ENCODE results near the gene SF3B3. TPM values are rescaled to one million over a fixed set of nuclear protein-coding genes. Genes with fewer than 3 reads are reported as not detected.

Gene SF3B3
- total RNA-seq, 1 donor from 2014 or later: 379 TPM

DNA sequence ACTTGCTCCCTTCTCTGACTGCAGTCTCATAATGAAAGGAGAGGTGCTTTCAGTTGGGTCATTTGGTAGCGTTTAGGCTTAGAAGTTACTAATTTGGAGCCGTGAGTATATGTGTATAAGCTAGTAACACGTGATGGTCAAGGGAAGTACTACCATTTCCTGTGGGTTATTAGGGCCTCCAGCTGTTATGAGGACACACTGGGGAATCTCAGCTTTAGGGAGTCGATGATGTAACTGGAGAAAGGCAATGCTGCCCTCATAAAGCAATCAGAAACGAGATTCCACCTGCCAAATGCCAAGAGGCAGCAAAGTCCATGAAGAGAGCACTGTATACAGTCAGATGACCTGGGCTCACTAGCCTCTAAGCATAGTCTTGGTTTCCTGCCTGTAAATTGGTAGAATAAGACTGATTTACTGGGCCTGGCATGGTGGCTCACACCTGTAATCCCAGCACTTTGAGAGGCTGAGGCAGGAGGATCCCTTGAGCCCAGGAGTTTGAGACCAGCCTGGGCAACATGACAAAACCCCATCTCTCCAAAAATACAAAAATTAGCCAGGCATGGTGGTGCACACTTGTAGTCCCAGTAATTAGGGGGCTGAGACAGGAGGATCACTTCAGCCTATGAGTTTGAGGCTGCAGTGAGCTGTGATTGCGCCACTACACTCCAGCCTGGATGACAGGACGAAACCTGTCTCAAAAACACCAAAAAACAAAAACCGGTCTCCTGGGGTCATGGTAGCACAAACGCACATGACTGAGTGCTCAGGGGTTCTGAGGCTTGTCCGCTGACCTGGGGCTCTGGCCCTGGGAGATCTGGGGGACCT lies 53.0 kb downstream of the SF3B3 start:
- TF ChIP-seq, protein P1, sequence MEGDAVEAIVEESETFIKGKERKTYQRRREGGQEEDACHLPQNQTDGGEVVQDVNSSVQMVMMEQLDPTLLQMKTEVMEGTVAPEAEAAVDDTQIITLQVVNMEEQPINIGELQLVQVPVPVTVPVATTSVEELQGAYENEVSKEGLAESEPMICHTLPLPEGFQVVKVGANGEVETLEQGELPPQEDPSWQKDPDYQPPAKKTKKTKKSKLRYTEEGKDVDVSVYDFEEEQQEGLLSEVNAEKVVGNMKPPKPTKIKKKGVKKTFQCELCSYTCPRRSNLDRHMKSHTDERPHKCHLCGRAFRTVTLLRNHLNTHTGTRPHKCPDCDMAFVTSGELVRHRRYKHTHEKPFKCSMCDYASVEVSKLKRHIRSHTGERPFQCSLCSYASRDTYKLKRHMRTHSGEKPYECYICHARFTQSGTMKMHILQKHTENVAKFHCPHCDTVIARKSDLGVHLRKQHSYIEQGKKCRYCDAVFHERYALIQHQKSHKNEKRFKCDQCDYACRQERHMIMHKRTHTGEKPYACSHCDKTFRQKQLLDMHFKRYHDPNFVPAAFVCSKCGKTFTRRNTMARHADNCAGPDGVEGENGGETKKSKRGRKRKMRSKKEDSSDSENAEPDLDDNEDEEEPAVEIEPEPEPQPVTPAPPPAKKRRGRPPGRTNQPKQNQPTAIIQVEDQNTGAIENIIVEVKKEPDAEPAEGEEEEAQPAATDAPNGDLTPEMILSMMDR (IDR thresholded peaks at IDR 0.05; ENCODE audit: unreplicated experiment): no peak
- no peak overlapping the region for H3K4me3 Mint-ChIP-seq (ENCODE audit: low read depth)
- peaks cover 8% of the 10 kb centered on the region for H3K36me3 Mint-ChIP-seq (ENCODE audit: insufficient read depth)

DNA sequence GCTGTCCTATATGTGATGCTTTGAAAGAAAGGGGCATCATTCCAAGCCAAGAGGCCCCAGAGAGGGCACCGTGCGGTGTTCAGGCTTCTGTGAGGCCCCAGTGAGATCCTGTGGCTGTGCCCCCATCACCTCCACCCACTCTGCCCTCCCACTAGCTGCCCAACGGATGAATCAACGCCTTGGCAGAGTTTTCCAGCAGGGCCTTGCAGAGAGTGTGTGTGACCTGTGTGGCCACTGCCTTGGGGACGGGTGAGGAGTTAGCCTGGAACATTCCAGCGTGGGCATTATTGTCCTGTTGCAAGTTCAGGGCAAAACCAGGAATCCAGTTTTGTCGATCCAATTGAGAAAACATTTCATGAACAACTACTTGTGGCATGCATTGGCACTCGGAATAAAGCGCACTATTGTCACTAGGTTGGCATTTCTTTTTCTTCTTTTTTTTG lies 53.7 kb downstream of the SF3B3 start:
- no peaks in the 10 kb centered on the region for H3K4me1 Mint-ChIP-seq (ENCODE audit: low read depth)
- TF ChIP-seq, protein P1 (IDR thresholded peaks at IDR 0.05; ENCODE audit: unreplicated experiment): no peak
- H3K27ac Mint-ChIP-seq: no peak overlapping the region
- no peak overlapping the region for H3K4me3 Mint-ChIP-seq (ENCODE audit: low read depth)
- H3K9me3 Mint-ChIP-seq (ENCODE audit: low read depth): no peaks in the 10 kb centered on the region
- H3K27me3 Mint-ChIP-seq: no peaks in the 10 kb centered on the region
- no peak for DNase-seq (ENCODE audit: low spot score, unreplicated experiment)
- peaks cover 4% of the 10 kb centered on the region for H3K36me3 Mint-ChIP-seq (ENCODE audit: insufficient read depth)

More for the DNA sequence above, 53.0 kb downstream of the SF3B3 start:
- no peaks in the 10 kb centered on the region for H3K9me3 Mint-ChIP-seq (ENCODE audit: low read depth)
- H3K4me1 Mint-ChIP-seq (ENCODE audit: low read depth): no peaks in the 10 kb centered on the region
- DNase-seq (ENCODE audit: low spot score, unreplicated experiment): no peak
- H3K27ac Mint-ChIP-seq: no peak overlapping the region
- H3K27me3 Mint-ChIP-seq: no peaks in the 10 kb centered on the region

DNA sequence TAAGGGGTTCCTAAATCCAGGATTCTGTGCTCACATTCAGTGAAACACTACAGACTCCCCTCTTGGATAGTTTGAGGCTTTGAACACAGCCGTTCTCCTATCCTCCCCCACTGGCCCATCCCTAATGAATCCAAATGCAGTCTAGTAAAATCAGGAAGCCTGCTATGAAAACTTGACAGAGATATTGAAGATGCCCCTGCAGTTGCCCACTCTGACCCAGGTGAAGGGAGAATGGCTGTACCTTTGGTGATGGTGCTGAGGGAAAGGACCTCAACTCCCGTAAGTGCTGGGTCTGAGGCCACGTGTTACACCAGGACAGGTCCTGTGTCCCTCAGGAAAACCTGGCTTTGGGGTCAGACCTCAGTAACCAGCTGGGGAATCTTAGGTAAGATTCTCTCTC lies 54.4 kb downstream of the SF3B3 start:
- H3K27ac Mint-ChIP-seq: no peak overlapping the region
- H3K9me3 Mint-ChIP-seq (ENCODE audit: low read depth): no peaks in the 10 kb centered on the region
- peaks cover 2% of the 10 kb centered on the region for H3K36me3 Mint-ChIP-seq (ENCODE audit: insufficient read depth)
- no peak for DNase-seq (ENCODE audit: low spot score, unreplicated experiment)
- TF ChIP-seq, protein P1 (IDR thresholded peaks at IDR 0.05; ENCODE audit: unreplicated experiment): no peak
- H3K27me3 Mint-ChIP-seq: no peaks in the 10 kb centered on the region
- no peaks in the 10 kb centered on the region for H3K4me1 Mint-ChIP-seq (ENCODE audit: low read depth)
- no peak overlapping the region for H3K4me3 Mint-ChIP-seq (ENCODE audit: low read depth)

DNA sequence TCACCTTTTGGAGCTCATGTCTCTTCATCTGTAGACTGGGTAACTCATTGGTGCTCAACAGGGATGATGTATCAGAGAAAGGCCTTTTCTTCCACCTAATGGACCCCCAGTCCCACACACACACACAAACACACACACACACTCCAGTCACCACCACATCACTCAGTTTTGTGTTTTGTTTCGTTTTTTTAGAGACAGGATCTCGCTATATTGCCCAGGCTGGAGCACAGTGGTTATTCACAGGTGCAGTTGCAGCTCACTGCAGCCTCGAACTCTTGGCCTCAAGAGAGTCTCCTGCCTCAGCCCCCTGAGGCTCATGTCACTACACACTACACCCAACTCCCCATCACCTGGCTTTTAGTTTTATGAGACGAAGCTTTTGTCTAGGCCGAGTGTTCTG lies 55.6 kb downstream of the SF3B3 start:
- TF ChIP-seq, protein P1 (IDR thresholded peaks at IDR 0.05; ENCODE audit: unreplicated experiment): no peak
- Mint-ChIP-seq H3K27me3 (no peaks in the 10 kb centered on the region), H3K36me3 (ENCODE audit: insufficient read depth) (no peaks in the 10 kb centered on the region), H3K27ac (no peak overlapping the region), H3K4me1 (ENCODE audit: low read depth) (no peaks in the 10 kb centered on the region), H3K9me3 (ENCODE audit: low read depth) (no peaks in the 10 kb centered on the region), H3K4me3 (ENCODE audit: low read depth) (no peak overlapping the region)
- no peak for DNase-seq (ENCODE audit: low spot score, unreplicated experiment)

DNA sequence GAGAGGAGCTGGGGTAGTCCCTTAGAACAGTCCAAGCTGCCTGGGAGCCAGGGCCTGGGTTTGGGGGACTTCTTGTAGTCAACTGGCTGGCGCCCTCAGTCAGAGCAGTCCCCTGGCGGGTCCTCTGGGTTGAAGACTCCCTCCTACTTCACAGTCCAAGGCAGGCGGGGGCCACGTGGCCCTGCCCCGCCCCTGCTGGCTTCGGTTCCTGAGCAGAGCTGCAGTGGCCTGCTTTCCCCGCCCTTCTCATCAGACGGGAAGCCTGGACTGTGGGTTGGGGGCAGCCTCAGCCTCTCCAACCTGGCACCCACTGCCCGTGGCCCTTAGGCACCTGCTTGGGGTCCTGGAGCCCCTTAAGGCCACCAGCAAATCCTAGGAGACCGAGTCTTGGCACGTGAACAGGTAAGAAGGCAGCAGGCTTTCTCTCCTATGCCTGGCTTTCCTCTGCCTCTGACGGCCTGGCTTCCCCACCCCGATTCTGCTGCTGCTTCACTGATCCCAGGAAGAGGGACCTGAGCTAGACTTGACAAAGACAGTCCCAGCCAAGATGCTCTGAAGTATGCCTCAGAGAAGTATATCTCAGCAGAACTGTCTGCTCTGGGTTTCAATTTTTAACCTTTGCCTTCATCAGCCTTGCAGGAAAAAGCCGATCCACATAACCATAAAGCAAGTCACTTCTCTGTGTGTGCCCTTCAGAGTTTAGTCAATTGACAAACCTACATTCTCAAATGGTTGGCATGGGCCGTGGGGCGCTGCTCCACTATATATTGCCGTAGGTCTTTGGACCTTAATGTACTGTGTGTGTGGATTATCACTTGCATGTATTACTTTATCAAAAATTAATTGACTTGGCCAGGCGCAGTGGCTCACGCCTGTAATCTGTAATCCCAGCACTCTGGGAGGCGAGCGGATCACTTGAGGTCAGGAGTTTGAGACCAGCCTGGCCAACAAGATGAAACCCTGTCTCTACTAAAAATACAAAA lies 56.3 kb downstream of the SF3B3 start:
- Mint-ChIP-seq H3K4me1 (ENCODE audit: low read depth) (no peaks in the 10 kb centered on the region), H3K36me3 (ENCODE audit: insufficient read depth) (no peaks in the 10 kb centered on the region), H3K9me3 (ENCODE audit: low read depth) (no peaks in the 10 kb centered on the region), H3K27ac (no peak overlapping the region), H3K4me3 (ENCODE audit: low read depth) (no peak overlapping the region), H3K27me3 (no peaks in the 10 kb centered on the region)
- TF ChIP-seq, protein P1 (IDR thresholded peaks at IDR 0.05; ENCODE audit: unreplicated experiment): no peak
- no peak for DNase-seq (ENCODE audit: low spot score, unreplicated experiment)

Data from progenitor cell of endocrine pancreas (in vitro differentiated cells).